Measurements from ENCODE around the gene MRGPRX2.

MRGPRX2 gene

DNA sequence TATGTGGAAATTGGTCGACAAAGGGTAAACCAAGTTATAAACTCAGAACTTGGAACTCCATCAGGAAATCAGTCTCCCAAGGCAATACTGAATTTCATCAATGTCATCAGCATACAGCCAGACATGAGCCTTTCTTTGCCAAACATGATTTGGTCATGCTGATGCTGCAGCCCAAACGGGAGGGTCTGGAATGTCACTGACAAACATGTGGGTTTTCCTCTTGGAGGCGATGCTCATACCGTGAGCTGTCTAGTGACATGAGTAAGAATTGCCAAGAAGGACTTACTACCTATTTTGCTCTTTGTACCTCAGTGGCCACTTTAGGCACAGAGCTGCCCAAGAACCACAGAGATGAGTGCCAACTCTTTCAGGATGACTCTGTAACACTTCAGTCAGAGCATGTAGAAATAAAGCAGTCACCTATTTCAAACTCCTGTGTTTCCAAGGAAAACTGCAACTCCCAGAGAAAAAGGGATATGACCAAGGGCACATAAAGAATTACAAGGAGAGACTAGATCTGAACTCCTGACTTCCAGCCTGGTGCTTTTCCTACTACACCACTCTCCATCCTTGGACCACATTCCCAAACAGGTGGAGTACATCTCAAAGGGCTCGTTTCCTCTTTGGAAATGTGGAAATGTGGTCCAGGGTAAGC, 24.3 kb upstream of the MRGPRX2 start:
- H3K4me3 Mint-ChIP-seq = no peak overlapping the region

DNA sequence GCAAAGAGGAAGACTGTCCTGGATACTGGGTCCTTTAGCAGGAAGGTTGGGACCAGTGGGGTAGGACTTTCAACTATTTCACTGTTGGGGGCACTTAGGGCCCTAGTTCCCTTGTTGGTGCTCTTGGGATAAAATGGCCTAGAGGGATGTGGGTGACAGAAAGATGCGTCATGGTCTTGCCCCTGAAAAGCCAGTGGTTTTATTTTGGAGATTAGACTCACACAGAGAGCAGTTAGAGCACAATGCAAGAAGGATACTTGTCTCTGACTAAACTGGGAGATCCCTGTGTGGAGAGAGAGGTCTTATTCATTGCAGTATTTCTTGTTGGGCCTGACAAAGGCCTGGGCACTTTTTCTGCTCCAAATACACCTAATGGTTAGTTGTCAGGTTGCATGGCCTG, 22.6 kb upstream of the MRGPRX2 start:
- Mint-ChIP-seq H3K27me3 (peaks cover 14% of the 10 kb centered on the region), H3K9me3 (no peaks in the 10 kb centered on the region), H3K36me3 (ENCODE audit: low read depth) (no peaks in the 10 kb centered on the region), H3K4me3 (no peak overlapping the region), H3K4me1 (ENCODE audit: low read depth) (no peaks in the 10 kb centered on the region), H3K27ac (no peak overlapping the region)
- no peak for DNase-seq

More for the DNA sequence above, 24.3 kb upstream of the MRGPRX2 start:
- peaks cover 17% of the 10 kb centered on the region for H3K27me3 Mint-ChIP-seq
- no peak overlapping the region for H3K27ac Mint-ChIP-seq
- no peaks in the 10 kb centered on the region for H3K9me3 Mint-ChIP-seq
- no peaks in the 10 kb centered on the region for H3K4me1 Mint-ChIP-seq (ENCODE audit: low read depth)
- no peak for DNase-seq
- H3K36me3 Mint-ChIP-seq (ENCODE audit: low read depth) = no peaks in the 10 kb centered on the region

DNA sequence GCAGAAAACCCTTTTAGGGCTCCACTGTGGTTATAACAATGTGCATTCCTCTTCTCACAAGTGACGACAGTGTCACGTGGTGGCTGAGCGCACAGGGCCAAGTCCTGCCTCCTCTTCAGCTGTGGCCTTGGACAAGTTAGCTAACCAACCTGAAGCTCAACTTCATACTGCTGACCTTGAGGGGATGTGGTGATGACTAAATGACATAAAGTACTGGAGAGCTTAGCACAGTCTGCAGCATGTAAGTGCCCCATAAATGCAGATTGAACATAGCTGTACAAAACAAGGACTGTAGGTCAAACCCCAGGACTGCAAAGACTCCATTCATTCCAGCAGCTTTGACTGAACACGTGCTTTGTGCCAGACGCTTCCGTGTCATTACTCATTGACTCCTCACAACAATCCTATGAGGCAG, 20.1 kb upstream of the MRGPRX2 start:
- no peak for DNase-seq
- H3K4me3 Mint-ChIP-seq = no peak overlapping the region
- no peaks in the 10 kb centered on the region for H3K4me1 Mint-ChIP-seq (ENCODE audit: low read depth)
- no peaks in the 10 kb centered on the region for H3K9me3 Mint-ChIP-seq
- H3K27ac Mint-ChIP-seq = no peak overlapping the region
- H3K27me3 Mint-ChIP-seq = peaks cover 12% of the 10 kb centered on the region
- H3K36me3 Mint-ChIP-seq (ENCODE audit: low read depth) = no peaks in the 10 kb centered on the region

DNA sequence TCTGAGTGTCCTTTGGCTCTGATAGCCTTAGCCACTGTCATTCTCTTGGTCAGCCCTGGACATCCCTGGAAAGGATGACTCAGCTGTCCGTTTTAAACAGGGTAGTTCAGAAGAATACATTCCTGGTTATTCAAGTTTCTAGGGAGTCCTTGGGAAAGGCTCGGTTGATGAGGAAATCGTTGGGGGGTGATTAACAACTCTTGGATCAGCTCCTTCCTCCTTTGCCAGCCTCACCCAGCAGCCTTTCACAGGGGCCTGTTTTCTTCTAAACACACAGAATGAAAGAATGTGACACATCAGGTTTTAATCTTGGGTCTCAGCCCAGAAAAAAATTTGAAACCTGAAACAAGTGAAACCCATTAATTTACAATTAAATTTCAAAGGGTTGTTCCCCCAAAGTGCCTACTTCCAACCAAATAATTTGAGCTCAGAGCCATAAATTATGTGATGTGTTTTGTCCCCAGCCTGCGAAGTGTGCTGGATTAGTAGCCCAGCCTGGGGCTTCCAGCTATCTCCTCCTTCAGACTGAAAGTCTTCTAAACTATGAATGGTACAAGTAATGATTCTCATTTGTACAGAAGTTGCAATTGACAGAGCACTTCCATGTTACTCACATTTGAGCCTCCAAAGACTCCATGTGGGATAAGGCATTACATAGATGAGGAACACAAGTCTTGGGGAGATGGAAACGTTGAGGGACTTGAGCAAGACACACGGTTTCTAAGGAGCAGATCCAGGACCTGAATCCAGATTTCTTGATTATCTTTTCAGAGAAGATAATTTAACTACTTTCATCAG, 19.3 kb upstream of the MRGPRX2 start:
- H3K4me3 Mint-ChIP-seq = no peak overlapping the region
- peaks cover 12% of the 10 kb centered on the region for H3K27me3 Mint-ChIP-seq
- H3K27ac Mint-ChIP-seq = no peak overlapping the region
- no peak for DNase-seq
- no peaks in the 10 kb centered on the region for H3K4me1 Mint-ChIP-seq (ENCODE audit: low read depth)
- H3K36me3 Mint-ChIP-seq (ENCODE audit: low read depth) = no peaks in the 10 kb centered on the region
- H3K9me3 Mint-ChIP-seq = no peaks in the 10 kb centered on the region

DNA sequence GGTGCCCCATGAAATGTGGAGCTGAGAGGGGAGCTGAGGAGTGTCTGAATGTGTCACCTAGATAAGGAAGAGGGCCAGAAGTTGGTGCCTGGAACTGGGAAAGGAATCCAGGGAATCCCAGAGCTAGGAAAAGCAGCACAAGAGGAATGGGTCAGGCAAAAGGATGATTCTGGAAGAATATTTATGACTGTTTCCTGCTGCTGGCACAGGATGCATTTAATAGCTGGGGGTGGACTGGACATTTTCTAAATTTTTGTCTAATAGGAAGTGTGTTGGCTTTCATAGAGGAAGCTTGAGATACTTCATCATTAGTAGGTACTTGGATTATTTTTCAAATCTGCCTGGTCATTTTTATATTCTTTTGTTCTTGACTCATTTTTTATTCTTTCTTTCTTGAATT, 17.4 kb upstream of the MRGPRX2 start:
- H3K27me3 Mint-ChIP-seq = peaks cover 12% of the 10 kb centered on the region
- no peak overlapping the region for H3K4me3 Mint-ChIP-seq
- H3K27ac Mint-ChIP-seq = no peak overlapping the region
- no peak for DNase-seq
- H3K4me1 Mint-ChIP-seq (ENCODE audit: low read depth) = no peaks in the 10 kb centered on the region
- no peaks in the 10 kb centered on the region for H3K36me3 Mint-ChIP-seq (ENCODE audit: low read depth)
- H3K9me3 Mint-ChIP-seq = no peaks in the 10 kb centered on the region

DNA sequence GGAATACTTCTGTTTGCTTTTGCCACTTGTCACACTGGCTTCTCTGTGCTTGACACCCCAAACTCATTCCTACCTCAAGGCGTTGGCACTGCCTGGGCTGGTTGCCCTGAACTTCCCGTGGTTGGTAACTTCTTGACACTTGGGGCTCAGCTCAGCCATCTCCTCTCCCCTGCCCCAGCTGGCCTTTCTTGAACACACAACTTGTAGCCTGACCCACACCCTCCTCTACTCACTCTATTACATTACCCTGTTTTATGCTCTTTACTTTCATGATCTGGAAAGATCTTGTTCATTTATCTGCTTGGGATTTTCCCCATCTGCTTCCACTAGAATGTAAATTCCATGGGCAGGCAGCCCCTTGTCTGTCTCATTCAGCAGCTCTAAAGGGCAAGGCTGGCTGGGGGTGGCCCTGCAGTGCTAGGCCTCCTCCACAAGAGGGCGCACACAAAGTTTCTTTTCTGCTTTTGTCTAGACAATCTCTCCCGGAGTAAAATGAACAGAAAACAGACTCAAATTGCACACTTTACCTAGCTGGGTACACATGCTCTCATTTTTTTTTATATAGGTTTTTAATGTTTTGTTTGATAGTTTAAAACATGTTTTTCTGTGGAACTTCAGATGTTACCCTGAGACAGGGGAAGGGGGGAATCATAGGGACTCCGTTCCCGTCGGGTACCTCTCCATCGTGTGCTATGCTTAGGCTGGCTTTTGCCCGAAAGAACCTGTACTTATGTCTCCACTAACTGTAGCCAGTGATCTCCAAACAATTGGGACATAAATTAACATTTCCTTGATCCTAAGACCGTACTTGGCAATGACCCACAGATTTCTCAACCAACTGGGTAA, 16.4 kb upstream of the MRGPRX2 start:
- H3K27me3 Mint-ChIP-seq = peaks cover 12% of the 10 kb centered on the region
- DNase-seq = peak; percentile 77

DNA sequence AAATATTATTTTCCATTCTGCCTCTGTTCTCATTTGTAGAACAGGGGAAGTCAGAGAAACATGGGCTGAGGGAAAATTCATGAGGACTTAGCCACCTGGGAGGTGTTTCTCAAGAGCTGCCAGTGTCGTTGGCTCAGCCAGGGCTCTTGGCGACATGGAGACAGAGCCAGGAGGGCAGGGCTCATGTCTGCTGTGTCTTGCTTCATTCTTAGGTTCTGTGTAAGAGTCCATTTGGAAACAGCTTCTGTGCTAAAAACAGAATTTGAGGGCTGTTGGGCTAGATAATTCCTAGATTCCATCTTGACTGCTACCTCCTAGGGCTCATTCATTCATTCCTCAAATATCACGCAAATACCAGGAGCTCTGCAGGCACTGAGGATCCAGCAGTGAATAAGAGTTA, 15.1 kb upstream of the MRGPRX2 start:
- Mint-ChIP-seq H3K27me3 (peaks cover 12% of the 10 kb centered on the region), H3K9me3 (no peaks in the 10 kb centered on the region), H3K4me3 (no peak overlapping the region), H3K36me3 (ENCODE audit: low read depth) (no peaks in the 10 kb centered on the region), H3K27ac (no peak overlapping the region), H3K4me1 (ENCODE audit: low read depth) (peaks cover 6% of the 10 kb centered on the region)
- no peak for DNase-seq

More for the DNA sequence above, 16.4 kb upstream of the MRGPRX2 start:
- Mint-ChIP-seq H3K4me3 (no peak overlapping the region), H3K36me3 (ENCODE audit: low read depth) (no peaks in the 10 kb centered on the region), H3K9me3 (no peaks in the 10 kb centered on the region), H3K4me1 (ENCODE audit: low read depth) (no peaks in the 10 kb centered on the region), H3K27ac (no peak overlapping the region)

- DNase-seq = no peak
Measured at GRCh38 chr11:19073454-19074415, 13.2 kb upstream of the MRGPRX2 start.

DNA sequence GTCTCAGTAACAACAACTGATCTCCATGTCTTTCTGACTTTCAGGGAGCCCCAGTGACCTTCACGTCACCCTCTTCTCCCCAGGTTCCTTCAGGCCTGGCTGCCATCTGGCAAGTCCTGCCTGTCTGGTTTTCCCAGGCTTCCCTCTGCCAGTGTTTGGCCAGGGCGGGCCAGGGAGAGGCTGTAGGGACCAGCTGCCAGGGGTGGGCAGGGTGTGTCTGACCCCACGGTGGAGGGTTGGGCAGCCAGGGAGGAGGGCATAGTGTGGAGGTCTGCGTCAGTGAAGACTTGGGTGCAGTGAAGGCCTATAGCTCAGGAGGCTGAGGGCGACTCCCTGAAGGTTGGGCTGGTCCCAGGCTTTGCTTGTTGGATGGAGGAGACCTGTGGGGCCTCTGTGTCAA, 11.9 kb upstream of the MRGPRX2 start:
- Mint-ChIP-seq H3K9me3 (peaks cover 5% of the 10 kb centered on the region), H3K27ac (no peak overlapping the region), H3K36me3 (ENCODE audit: low read depth) (no peaks in the 10 kb centered on the region), H3K4me3 (no peak overlapping the region), H3K27me3 (peaks cover 21% of the 10 kb centered on the region), H3K4me1 (ENCODE audit: low read depth) (peaks cover 6% of the 10 kb centered on the region)
- DNase-seq = no peak

More at GRCh38 chr11:19073454-19074415, 13.2 kb upstream of the MRGPRX2 start:
- Mint-ChIP-seq H3K4me3 (no peak overlapping the region), H3K9me3 (peaks cover 5% of the 10 kb centered on the region), H3K36me3 (ENCODE audit: low read depth) (no peaks in the 10 kb centered on the region), H3K4me1 (ENCODE audit: low read depth) (peaks cover 6% of the 10 kb centered on the region), H3K27ac (no peak overlapping the region), H3K27me3 (peaks cover 19% of the 10 kb centered on the region)

DNA sequence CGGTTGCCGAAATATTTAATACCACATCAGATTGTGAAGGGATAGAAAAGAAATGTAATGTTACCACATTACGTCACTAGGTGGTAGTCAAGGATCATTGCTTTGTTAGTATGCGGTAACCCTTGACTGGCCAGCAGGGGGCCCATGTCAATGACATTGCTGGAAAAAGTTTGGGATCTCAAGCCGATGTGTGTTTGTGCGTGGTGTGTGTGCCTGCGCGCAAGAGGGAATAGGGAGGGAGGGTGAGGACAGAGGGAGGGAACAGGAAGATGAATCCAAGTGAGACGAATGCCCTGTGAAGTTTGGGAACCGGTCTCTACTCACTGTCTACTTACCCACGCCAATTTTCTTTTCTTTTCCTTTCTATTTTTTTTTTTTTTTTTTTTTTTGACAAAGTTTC, 10.7 kb upstream of the MRGPRX2 start:
- H3K4me1 Mint-ChIP-seq (ENCODE audit: low read depth) = peaks cover 6% of the 10 kb centered on the region
- H3K27ac Mint-ChIP-seq = no peak overlapping the region
- H3K36me3 Mint-ChIP-seq (ENCODE audit: low read depth) = no peaks in the 10 kb centered on the region
- peaks cover 5% of the 10 kb centered on the region for H3K9me3 Mint-ChIP-seq
- peak overlapping the region; percentile 59 for H3K4me3 Mint-ChIP-seq
- peak; percentile 66 for DNase-seq
- H3K27me3 Mint-ChIP-seq = peaks cover 30% of the 10 kb centered on the region

- H3K4me3 Mint-ChIP-seq = no peak overlapping the region
- peaks cover 5% of the 10 kb centered on the region for H3K27me3 Mint-ChIP-seq
- peaks cover 20% of the 10 kb centered on the region for H3K4me1 Mint-ChIP-seq (ENCODE audit: low read depth)
- no peak for DNase-seq
- H3K27ac Mint-ChIP-seq = no peak overlapping the region
- H3K9me3 Mint-ChIP-seq = no peaks in the 10 kb centered on the region
- no peaks in the 10 kb centered on the region for H3K36me3 Mint-ChIP-seq (ENCODE audit: low read depth)
Measured at GRCh38 chr11:19059833-19060232, 684 bp downstream of the MRGPRX2 start.

DNA sequence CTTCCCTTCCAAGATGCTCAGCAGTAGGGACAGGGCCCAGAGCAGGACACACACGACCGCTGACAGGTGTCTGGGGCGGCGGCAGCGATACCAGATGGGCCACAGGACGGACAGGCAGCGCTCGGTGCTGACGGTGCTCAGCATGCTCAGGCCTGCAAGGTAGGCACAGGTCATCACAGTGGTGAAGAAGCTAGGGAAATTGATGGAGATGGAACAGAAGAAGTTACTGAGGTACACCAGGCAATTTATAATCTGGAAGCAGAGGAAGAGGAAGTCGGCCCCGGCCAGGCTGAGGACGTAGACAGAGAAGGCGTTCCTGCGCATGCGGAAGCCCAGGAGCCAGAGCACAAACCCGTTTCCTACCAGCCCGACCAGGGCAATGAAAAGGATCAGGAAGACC, 4.6 kb downstream of the MRGPRX2 start:
- Mint-ChIP-seq H3K27ac (no peak overlapping the region), H3K36me3 (ENCODE audit: low read depth) (no peaks in the 10 kb centered on the region), H3K27me3 (peaks cover 6% of the 10 kb centered on the region), H3K4me3 (no peak overlapping the region), H3K9me3 (peaks cover 4% of the 10 kb centered on the region), H3K4me1 (ENCODE audit: low read depth) (peaks cover 11% of the 10 kb centered on the region)
- DNase-seq = no peak

GRCh38 chr11:19055016-19055415, 5.5 kb downstream of the MRGPRX2 start:
- Mint-ChIP-seq H3K4me3 (no peak overlapping the region), H3K27ac (no peak overlapping the region), H3K4me1 (ENCODE audit: low read depth) (peaks cover 2% of the 10 kb centered on the region), H3K27me3 (peaks cover 11% of the 10 kb centered on the region), H3K9me3 (peaks cover 8% of the 10 kb centered on the region), H3K36me3 (ENCODE audit: low read depth) (no peaks in the 10 kb centered on the region)
- DNase-seq = no peak

- no peak for DNase-seq
- no peak overlapping the region for H3K27ac Mint-ChIP-seq
- H3K27me3 Mint-ChIP-seq = peaks cover 11% of the 10 kb centered on the region
- peaks cover 8% of the 10 kb centered on the region for H3K9me3 Mint-ChIP-seq
- no peak overlapping the region for H3K4me3 Mint-ChIP-seq
- H3K36me3 Mint-ChIP-seq (ENCODE audit: low read depth) = no peaks in the 10 kb centered on the region
- no peaks in the 10 kb centered on the region for H3K4me1 Mint-ChIP-seq (ENCODE audit: low read depth)
Measured at GRCh38 chr11:19053909-19054308, 6.6 kb downstream of the MRGPRX2 start.

Measured in activated T-cell treated with anti-CD3 and anti-CD28 coated beads, Interleukin-2, amount 50 U/mL, for 24 hours (primary cell).